ENCODE measurements around the gene ZNF827.

ZNF827 gene

GRCh38 chr4:145920205-145920604 is 18.4 kb downstream of the ZNF827 start:
- TF ChIP-seq, protein P1, sequence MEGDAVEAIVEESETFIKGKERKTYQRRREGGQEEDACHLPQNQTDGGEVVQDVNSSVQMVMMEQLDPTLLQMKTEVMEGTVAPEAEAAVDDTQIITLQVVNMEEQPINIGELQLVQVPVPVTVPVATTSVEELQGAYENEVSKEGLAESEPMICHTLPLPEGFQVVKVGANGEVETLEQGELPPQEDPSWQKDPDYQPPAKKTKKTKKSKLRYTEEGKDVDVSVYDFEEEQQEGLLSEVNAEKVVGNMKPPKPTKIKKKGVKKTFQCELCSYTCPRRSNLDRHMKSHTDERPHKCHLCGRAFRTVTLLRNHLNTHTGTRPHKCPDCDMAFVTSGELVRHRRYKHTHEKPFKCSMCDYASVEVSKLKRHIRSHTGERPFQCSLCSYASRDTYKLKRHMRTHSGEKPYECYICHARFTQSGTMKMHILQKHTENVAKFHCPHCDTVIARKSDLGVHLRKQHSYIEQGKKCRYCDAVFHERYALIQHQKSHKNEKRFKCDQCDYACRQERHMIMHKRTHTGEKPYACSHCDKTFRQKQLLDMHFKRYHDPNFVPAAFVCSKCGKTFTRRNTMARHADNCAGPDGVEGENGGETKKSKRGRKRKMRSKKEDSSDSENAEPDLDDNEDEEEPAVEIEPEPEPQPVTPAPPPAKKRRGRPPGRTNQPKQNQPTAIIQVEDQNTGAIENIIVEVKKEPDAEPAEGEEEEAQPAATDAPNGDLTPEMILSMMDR (IDR thresholded peaks at IDR 0.05; ENCODE audit: low read depth, low read length): no peak
- peak; percentile 79 for DNase-seq (ENCODE audit: extremely low read depth, low read depth)

DNA sequence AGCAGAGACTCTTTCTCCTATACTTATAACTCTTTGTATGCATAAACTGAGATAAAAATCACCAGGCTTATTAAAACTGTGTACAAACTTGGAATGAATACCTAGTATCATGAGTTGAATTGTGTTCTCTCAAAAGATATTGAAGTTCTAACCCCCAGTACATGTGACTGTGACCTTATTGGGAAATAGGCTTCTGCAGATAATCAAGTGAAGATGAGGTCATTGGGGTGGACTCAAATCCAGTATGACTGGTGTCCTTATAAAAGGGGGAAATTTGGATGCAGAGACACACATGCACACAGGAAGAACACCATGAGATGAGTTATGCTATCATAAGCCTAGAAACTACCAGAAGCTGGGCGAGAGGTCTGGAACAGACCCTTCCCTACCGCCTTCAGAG is 26.2 kb downstream of the ZNF827 start:
- TF ChIP-seq, protein P1 (IDR thresholded peaks at IDR 0.05; ENCODE audit: low read depth, low read length): no peak
- DNase-seq (ENCODE audit: extremely low read depth, low read depth): no peak

GRCh38 chr4:145909773-145910172 is 28.9 kb downstream of the ZNF827 start:
- no peak for DNase-seq (ENCODE audit: extremely low read depth, low read depth)
- TF ChIP-seq, protein P1 (IDR thresholded peaks at IDR 0.05; ENCODE audit: low read depth, low read length): no peak

- TF ChIP-seq, protein P1 (IDR thresholded peaks at IDR 0.05; ENCODE audit: low read depth, low read length): no peak
- DNase-seq (ENCODE audit: extremely low read depth, low read depth): no peak
Observed at GRCh38 chr4:145909281-145909715, 29.3 kb downstream of the ZNF827 start.

- no peak for DNase-seq (ENCODE audit: extremely low read depth, low read depth)
- TF ChIP-seq, protein P1 (IDR thresholded peaks at IDR 0.05; ENCODE audit: low read depth, low read length): no peak
Observed at GRCh38 chr4:145907812-145908211, 30.8 kb downstream of the ZNF827 start.

- TF ChIP-seq, protein P1 (IDR thresholded peaks at IDR 0.05; ENCODE audit: low read depth, low read length): no peak
- no peak for DNase-seq (ENCODE audit: extremely low read depth, low read depth)
Observed at GRCh38 chr4:145907390-145907789, 31.2 kb downstream of the ZNF827 start.

DNA sequence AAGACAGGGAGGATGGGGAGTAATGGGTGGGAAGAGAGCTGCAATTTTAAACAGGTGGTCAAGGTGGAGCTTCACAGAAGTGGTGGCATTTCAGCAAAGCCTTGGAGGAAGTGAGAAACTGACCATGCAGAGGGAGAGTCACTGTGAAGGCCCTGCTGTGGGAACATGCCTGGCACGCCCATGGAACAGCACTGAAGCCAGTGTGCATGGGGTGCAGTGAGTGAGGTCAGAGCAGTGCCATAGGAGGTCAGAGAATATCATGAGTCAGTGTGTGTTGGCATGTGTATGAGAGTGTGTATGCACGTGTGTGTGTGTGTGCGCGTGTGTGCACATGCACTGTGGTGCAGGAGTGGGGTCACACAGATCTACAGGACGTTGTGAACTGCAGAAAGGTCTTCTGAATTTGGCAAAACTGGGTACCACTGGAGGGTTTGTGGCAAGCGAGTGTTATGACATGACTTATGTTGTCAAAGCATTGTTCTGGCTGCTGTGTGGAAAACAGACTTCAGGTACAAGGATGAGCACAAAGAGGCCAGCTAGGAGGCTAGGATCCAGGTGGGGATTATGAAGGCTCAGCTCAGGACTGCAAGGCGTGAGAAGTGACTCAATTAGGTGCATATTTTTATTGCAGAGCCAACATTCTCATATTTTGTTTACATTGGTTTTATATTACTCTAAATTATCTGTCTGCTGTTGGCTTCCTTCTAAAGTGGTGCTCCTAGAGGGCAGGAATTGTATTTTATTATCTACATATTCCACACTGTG is 34.0 kb downstream of the ZNF827 start:
- TF ChIP-seq, protein P1 (IDR thresholded peaks at IDR 0.05; ENCODE audit: low read depth, low read length): no peak
- no peak for DNase-seq (ENCODE audit: extremely low read depth, low read depth)
